K562 (cell line): ENCODE results near the gene POFUT2. TPM values are rescaled to one million over a fixed set of nuclear protein-coding genes. Genes with fewer than 3 reads are reported as not detected.

Source experiments
- ATAC-seq: fragments of 200-7000 bp; cut with Tn5 transposase; 3 replicates; pipeline ENCODE4 v1.9.1; 2020; ENCODE audit warnings: moderate library complexity
- BruUV-seq: library from RNA; stranded (reverse); fragments of 400-500 nt; replicated peaks from 2 replicates; lab custom pipeline; 2021; lab: Mats Ljungman, UMichigan
- CTCF ChIA-PET: fragments of 300-600 bp; formaldehyde crosslinking; extraction: SDS; loops from one replicate; lab custom pipeline; 2021; ENCODE audit warnings: low intra/inter-chr PET ratio; lab: Yijun Ruan, JAX
- POLR2A ChIA-PET: fragments of 300-600, 350-650 bp; sonication (Branson Sonifier 250); formaldehyde crosslinking; extraction: SDS; loops from one replicate; lab custom pipeline; 2021; ENCODE audit warnings: antibody characterized with exemption, inconsistent platforms; lab: Yijun Ruan, JAX
- DNase-seq, 4 experiments: peaks; one replicate each; pipeline versions ENCODE4 v3.0.0 to v3.0.0-alpha.2; 2011 to 2018; ENCODE audit warnings: low spot score in 3 of 4, mixed read lengths in 3 of 4; ENCODE audit errors: extremely low read depth in 1 of 4
- FAIRE-seq: peaks from 2 replicates; lab custom pipeline; 2011; peaks lifted over from hg19 to GRCh38; lab: Jason Lieb, UNC
- H2AFZ ChIP-seq: 2 replicates; pipeline ENCODE4 v1.6.0; 2011; ENCODE audit warnings: low read depth, low read length, control low read depth, inconsistent platforms
- H3K27ac ChIP-seq: fragments of 200-600 bp; 3 replicates; pipeline ENCODE4 v1.8.0; 2011; ENCODE audit warnings: low read depth, mild to moderate bottlenecking, control low read depth, inconsistent platforms, low read length, moderate library complexity, mixed read lengths; ENCODE audit errors: extremely low read depth
- H3K27me3 ChIP-seq, 2 experiments: fragments of 300-600 bp in 1 of 2; 2 replicates in 1 of 2; 3 replicates in 1 of 2; pipeline versions ENCODE4 v1.6.0 to v1.8.0; 2011; ENCODE audit warnings: inconsistent platforms in 2 of 2, low read length in 2 of 2, mild to moderate bottlenecking in 1 of 2, mixed read lengths in 1 of 2, moderate library complexity in 1 of 2; ENCODE audit not compliant: control insufficient read depth in 2 of 2, insufficient read depth in 2 of 2
- H3K36me3 ChIP-seq: fragments of 300-600 bp; 3 replicates; pipeline ENCODE4 v1.8.0; 2011; ENCODE audit warnings: mild to moderate bottlenecking, low read length, inconsistent platforms; ENCODE audit not compliant: control insufficient read depth, insufficient read depth
- H3K4me1 ChIP-seq, 2 experiments: fragments of 200-600 bp in 1 of 2; replicated peaks in 1 of 2; 2 replicates in 1 of 2; 3 replicates in 1 of 2; pipeline versions ENCODE4 v1.5.1 to v1.8.0; 2011; ENCODE audit warnings: inconsistent platforms in 2 of 2, low read length in 2 of 2, mild to moderate bottlenecking in 1 of 2, mixed read lengths in 1 of 2, moderate library complexity in 1 of 2; ENCODE audit not compliant: control insufficient read depth in 2 of 2, insufficient read depth in 2 of 2
- H3K4me2 ChIP-seq: 2 replicates; pipeline ENCODE4 v1.6.1; 2011; ENCODE audit warnings: low read length, control low read depth, inconsistent platforms, mixed read lengths; ENCODE audit not compliant: insufficient read depth
- H3K4me3 ChIP-seq: fragments of 200-600 bp; sonication (generic), shearing (Covaris generic); 2 replicates; pipeline ENCODE4 v1.5.1; 2016; ENCODE audit warnings: control low read depth, inconsistent platforms
- H3K79me2 ChIP-seq: fragments of 200-600 bp; 3 replicates; pipeline ENCODE4 v1.8.0; 2011; ENCODE audit warnings: low read length, inconsistent platforms; ENCODE audit not compliant: control insufficient read depth, insufficient read depth
- H3K9ac ChIP-seq, 2 experiments: 2 replicates each; pipeline versions ENCODE4 v1.6.0 to v1.6.1; 2011; ENCODE audit warnings: low read depth in 2 of 2, low read length in 2 of 2, control low read depth in 1 of 2, inconsistent platforms in 1 of 2, mild to moderate bottlenecking in 1 of 2, mixed read lengths in 1 of 2; ENCODE audit not compliant: insufficient read depth in 1 of 2
- H3K9me1 ChIP-seq: one replicate; pipeline ENCODE4 v1.6.0; 2011; ENCODE audit warnings: inconsistent platforms, mild to moderate bottlenecking, low read length, moderate library complexity; ENCODE audit not compliant: control insufficient read depth, insufficient read depth
- H3K9me3 ChIP-seq: replicated peaks from 2 replicates; pipeline ENCODE4 v1.5.1; 2011; ENCODE audit warnings: low read depth, low read length, inconsistent platforms; ENCODE audit not compliant: control insufficient read depth, insufficient read depth
- H4K20me1 ChIP-seq: replicated peaks from 2 replicates; pipeline ENCODE4 v1.6.1; 2011; ENCODE audit warnings: low read length, inconsistent platforms, mixed read lengths; ENCODE audit not compliant: control insufficient read depth, insufficient read depth
- BRCA1 ChIP-seq, 2 experiments: fragments of 450-650 bp in 1 of 2; sonication (generic) in 1 of 2; formaldehyde crosslinking in 1 of 2; IDR thresholded peaks; 2 replicates each; pipeline versions ENCODE4 v1.5.0 to v1.6.1; 2017 to 2020; ENCODE audit warnings: mild to moderate bottlenecking in 1 of 2, missing genetic modification reagents in 1 of 2
- L3MBTL2 ChIP-seq: fragments of 450-650 bp; IDR thresholded peaks from 2 replicates; pipeline ENCODE4 v1.6.1; 2016; ENCODE audit warnings: mild to moderate bottlenecking, moderate library complexity
- STAT5A ChIP-seq: IDR thresholded peaks from 2 replicates; pipeline ENCODE4 v1.6.1; 2012; ENCODE audit warnings: low read length, inconsistent platforms, borderline replicate concordance
- TAF15 ChIP-seq: fragments of 200-400 bp; formaldehyde crosslinking; IDR thresholded peaks from 2 replicates; pipeline ENCODE4 v1.6.1; 2017; ENCODE audit warnings: mild to moderate bottlenecking, low read depth, low read length, moderate library complexity
- WGBS: fragments of 100-300 bp; shearing (Covaris generic); methylation state at CpG from one replicate; pipeline ENCODE4 v1.1.6; 2016; ENCODE audit warnings: low coverage, mixed read lengths; ENCODE audit not compliant: insufficient coverage; ENCODE audit errors: missing lambda C conversion rate; 5-methylcytosine and 5-hydroxymethylcytosine counted together
- in situ Hi-C: fragments of 300-500 bp; cut with MboI; formaldehyde crosslinking; loops from 4 replicates; pipeline ENCODE4 v1.15.0; 2018; ENCODE audit warnings: inconsistent platforms, mixed read lengths
- intact Hi-C: fragments of 100-400 bp; cut with micrococcal nuclease; formaldehyde crosslinking; loops from 2 replicates; pipeline ENCODE4 v1.14.2; 2022
- polyA plus RNA-seq, 8 experiments: library from polyadenylated mRNA; depleted of rRNA in 4 of 8; stranded (reverse) in 5 of 8; unstranded in 3 of 8; fragments of >200 nt; fragmentation: Nextera tagmentation in 2 of 8; fragmentation: Illumina TruSeq in 1 of 8; extraction: Ambion mirVana in 2 of 8; extraction: Trizol in 1 of 8; gene quantifications; 2 replicates each; pipeline versions ENCODE4 v1.2.1 to v1.2.3, GENCODE V29; 2011 to 2014; ENCODE audit warnings: inconsistent platforms in 1 of 8, missing spikeins in 1 of 8
- total RNA-seq, 7 experiments: library from RNA; depleted of rRNA in 6 of 7; stranded (reverse); fragments of >200 nt in 6 of 7; fragmentation: Illumina TruSeq in 2 of 7; extraction: Trizol in 2 of 7; gene quantifications; 2 replicates each; pipeline versions ENCODE4 v1.2.1 to v1.2.3, GENCODE V29; 2011 to 2021; ENCODE audit warnings: low replicate concordance in 1 of 7
- TF ChIP-seq, protein P1 (sequence below), 2 experiments: IDR thresholded peaks; 2 replicates each; pipeline ENCODE4 v1.6.1; 2011; ENCODE audit warnings: borderline replicate concordance in 1 of 2, control low read depth in 1 of 2, low read depth in 1 of 2, low read length in 1 of 2, mild to moderate bottlenecking in 1 of 2, mixed read lengths in 1 of 2, moderate library complexity in 1 of 2; ENCODE audit not compliant: insufficient read depth in 1 of 2, insufficient read length in 1 of 2, poor library complexity in 1 of 2, severe bottlenecking in 1 of 2; ENCODE audit errors: extremely low read depth in 1 of 2
- TF ChIP-seq, protein P2 (sequence below): IDR thresholded peaks from 2 replicates; pipeline ENCODE4 v1.6.1; 2014; ENCODE audit warnings: antibody characterized with exemption
- TF ChIP-seq, protein P3 (sequence below): sonication (generic); formaldehyde crosslinking; IDR thresholded peaks from 2 replicates; pipeline ENCODE4 v1.8.1; 2023; ENCODE audit warnings: mild to moderate bottlenecking, missing genetic modification reagents

The POFUT2 gene
- total and polyA plus RNA-seq, 9 of the 15 experiments (the other 6 are each of a cell fraction or from before 2014, with no cell fraction given): 1.1 to 24.2 (median 11.0) TPM

DNA sequence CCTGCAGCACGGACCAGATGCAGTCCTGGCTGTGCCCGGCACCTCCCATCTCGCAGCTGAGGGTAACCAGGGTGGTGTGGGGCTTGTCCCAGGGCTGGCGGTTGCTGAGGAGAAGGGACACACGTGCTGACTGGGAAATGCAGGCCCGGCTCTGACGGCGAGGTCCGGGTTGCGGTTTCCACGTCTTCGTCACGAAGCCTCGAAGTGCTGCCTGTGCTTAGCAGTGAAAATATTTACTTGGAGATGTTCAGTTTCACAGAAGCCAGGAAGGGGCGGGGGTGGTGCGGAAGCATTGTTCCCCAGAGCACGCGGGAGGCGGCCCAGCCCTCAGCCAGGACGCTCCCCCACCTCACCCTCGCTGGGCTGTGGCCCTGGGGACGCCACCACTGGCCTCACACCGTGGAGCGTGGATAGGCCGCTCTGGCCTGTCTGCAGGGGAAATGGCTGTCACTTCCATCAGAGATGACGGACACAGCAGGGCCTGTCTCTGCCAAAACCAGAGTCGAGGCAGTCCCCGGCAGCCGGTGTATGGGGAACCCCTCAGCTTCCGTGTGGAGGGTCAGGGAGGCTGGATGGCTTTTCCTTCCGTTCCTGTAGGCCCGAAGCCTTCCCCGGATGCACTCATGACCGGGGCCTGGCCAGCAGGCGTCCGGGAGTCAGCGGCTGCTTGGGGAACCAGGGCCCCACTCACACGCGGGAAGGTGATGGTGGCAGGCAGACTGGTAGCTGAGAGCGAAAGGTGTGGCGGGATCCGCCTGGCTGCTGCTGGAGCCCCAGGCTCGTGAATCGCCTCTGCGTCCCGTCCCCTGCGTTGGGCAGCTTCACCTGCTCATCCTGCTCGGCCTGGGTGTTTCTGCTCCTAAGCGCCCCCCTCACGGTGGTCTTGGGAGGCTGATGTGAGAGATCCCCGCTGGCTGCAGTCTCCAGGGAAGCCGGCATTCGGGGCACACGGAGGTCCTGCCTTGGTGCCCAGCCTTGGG, 14.7 kb upstream of the POFUT2 start:
- Histone ChIP-seq H3K27ac (no peak overlapping the region), H3K4me1 (peaks cover 28 to 64% of the 10 kb centered on the region in 2 experiments), H3K9me1 (no peaks in the 10 kb centered on the region), H3K4me2 (no peak overlapping the region), H2AFZ (no peak overlapping the region), H3K4me3 (no peak overlapping the region), H3K27me3 (peaks cover 0 to 50% of the 10 kb centered on the region in 2 experiments; a peak in 2 of 5 replicates), H3K36me3 (no peaks in the 10 kb centered on the region), H3K79me2 (no peaks in the 10 kb centered on the region), H3K9me3 (no peaks in the 10 kb centered on the region), H3K9ac (peak overlapping the region in 1 of 2 experiments; percentile 29; a peak in 1 of 4 replicates), H4K20me1 (0 out of 2 replicates have a peak, but pooled peaks cover under 1% of the 10 kb centered on the region)
- ATAC-seq (no peak), DNase-seq (no peak), FAIRE-seq (no peak)
- TF ChIP-seq BRCA1 (IDR thresholded peaks at IDR 0.05): no peak
- no peak for TF ChIP-seq BRCA1 (CRISPR knock-in tag; IDR thresholded peaks at IDR 0.05)
- TF ChIP-seq, protein P1, sequence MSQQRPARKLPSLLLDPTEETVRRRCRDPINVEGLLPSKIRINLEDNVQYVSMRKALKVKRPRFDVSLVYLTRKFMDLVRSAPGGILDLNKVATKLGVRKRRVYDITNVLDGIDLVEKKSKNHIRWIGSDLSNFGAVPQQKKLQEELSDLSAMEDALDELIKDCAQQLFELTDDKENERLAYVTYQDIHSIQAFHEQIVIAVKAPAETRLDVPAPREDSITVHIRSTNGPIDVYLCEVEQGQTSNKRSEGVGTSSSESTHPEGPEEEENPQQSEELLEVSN (IDR thresholded peaks at IDR 0.05; ENCODE audit: borderline replicate concordance in 1 of 2, extremely low read depth in 1 of 2, insufficient read depth in 1 of 2, insufficient read length in 1 of 2, low read depth in 1 of 2, low read length in 1 of 2, poor library complexity in 1 of 2, severe bottlenecking in 1 of 2): peak in 1 of 2 experiments; percentile 34
- TF ChIP-seq STAT5A: no peak
- 0 out of 2 replicates have a peak, but pooled peaks have one; percentile 15 for TF ChIP-seq L3MBTL2
- TF ChIP-seq, protein P2, sequence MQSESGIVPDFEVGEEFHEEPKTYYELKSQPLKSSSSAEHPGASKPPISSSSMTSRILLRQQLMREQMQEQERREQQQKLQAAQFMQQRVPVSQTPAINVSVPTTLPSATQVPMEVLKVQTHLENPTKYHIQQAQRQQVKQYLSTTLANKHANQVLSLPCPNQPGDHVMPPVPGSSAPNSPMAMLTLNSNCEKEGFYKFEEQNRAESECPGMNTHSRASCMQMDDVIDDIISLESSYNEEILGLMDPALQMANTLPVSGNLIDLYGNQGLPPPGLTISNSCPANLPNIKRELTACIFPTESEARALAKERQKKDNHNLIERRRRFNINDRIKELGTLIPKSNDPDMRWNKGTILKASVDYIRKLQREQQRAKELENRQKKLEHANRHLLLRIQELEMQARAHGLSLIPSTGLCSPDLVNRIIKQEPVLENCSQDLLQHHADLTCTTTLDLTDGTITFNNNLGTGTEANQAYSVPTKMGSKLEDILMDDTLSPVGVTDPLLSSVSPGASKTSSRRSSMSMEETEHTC: no peak
- TF ChIP-seq, protein P3, sequence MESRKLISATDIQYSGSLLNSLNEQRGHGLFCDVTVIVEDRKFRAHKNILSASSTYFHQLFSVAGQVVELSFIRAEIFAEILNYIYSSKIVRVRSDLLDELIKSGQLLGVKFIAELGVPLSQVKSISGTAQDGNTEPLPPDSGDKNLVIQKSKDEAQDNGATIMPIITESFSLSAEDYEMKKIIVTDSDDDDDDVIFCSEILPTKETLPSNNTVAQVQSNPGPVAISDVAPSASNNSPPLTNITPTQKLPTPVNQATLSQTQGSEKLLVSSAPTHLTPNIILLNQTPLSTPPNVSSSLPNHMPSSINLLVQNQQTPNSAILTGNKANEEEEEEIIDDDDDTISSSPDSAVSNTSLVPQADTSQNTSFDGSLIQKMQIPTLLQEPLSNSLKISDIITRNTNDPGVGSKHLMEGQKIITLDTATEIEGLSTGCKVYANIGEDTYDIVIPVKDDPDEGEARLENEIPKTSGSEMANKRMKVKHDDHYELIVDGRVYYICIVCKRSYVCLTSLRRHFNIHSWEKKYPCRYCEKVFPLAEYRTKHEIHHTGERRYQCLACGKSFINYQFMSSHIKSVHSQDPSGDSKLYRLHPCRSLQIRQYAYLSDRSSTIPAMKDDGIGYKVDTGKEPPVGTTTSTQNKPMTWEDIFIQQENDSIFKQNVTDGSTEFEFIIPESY: peak; percentile 63; the same call in 1 of the 2 replicates
- TF ChIP-seq TAF15: no peak
- whole genome bisulfite sequencing: 45% methylated on average over 54 of the region's 54 CpGs
- no TSS peak for BruUV-seq
- intact Hi-C loops (no loop called here), in situ Hi-C loops (loop anchor here (5.0 to 10.0 kb wide), 2 partner anchors 130 to 522 kb away; no protein-coding TSS in a partner anchor)
- ChIA-PET POLR2A (interaction anchor here (0.6 to 1.0 kb wide), 3 partner anchors 9 to 516 kb away, joined by 3 to 4 read pairs (median 3); no protein-coding TSS in a partner anchor), CTCF (interaction anchor here (0.6 kb wide), 1 partner anchor 150 kb away, joined by 3 read pairs; no protein-coding TSS in a partner anchor)
